ENCODE measurements around the gene SAMD5. TPM values are rescaled to one million over a fixed set of nuclear protein-coding genes. Genes with fewer than 3 reads are reported as not detected.
A peak's percentile ranks its signal among the peaks of the same experiment; 100 is the strongest.

The SAMD5 gene
- total and polyA plus RNA-seq, 9 of the 15 experiments (the other 6 are each of a cell fraction or from before 2014, with no cell fraction given): 0.15 to 0.91 (median 0.55) TPM

DNA sequence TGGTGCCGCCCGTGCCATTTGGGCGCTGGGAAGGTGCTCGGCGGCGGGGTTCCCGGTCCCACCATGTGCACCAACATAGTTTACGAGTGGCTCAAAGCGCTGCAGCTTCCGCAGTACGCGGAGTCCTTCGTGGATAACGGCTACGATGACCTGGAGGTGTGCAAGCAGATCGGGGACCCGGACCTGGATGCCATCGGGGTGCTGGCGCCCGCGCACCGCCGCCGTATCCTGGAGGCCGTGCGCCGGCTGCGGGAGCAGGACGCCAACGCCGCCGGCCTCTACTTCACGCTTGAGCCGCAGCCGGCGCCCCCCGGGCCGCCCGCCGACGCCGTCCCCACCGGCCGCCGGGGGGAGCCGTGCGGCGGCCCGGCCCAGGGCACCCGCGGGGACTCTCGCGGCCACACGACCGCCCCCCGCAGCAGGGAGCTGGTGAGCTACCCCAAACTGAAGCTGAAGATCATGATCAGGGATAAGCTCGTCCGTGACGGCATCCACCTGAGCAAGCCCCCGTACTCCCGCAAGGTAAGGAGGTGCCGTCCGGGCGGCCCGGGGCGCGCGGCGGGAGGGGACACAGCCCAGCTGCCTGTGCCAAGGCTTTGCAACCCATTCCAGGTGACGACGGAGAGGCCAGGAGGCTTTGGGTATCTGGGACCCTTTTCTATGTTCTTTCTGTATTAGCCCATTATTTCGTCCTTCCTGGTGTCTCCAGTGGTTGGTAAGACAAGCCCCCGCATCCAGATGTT lies 547 bp downstream of the SAMD5 start:
- Histone ChIP-seq H3K4me2 (ENCODE audit: insufficient read depth, low read length) (peak overlapping the region; percentile 72), H3K4me1 (replicated peaks in 1 of 2; ENCODE audit: control insufficient read depth in 2 of 2, insufficient read depth in 2 of 2, low read length in 2 of 2) (peaks cover 18 to 29% of the 10 kb centered on the region in 2 experiments; a peak in 4 of 5 replicates), H3K79me2 (ENCODE audit: control insufficient read depth, insufficient read depth, low read length) (no peaks in the 10 kb centered on the region), H3K27ac (ENCODE audit: extremely low read depth, low read depth, low read length) (no peak overlapping the region), H3K9ac (ENCODE audit: insufficient read depth in 1 of 2, low read depth in 2 of 2, low read length in 2 of 2) (peak overlapping the region in 1 of 2 experiments; percentile 90; a peak in 2 of 4 replicates), H2AFZ (ENCODE audit: low read depth, low read length) (peak overlapping the region; percentile 76), H3K36me3 (ENCODE audit: control insufficient read depth, insufficient read depth, low read length) (no peaks in the 10 kb centered on the region), H3K9me3 (replicated peaks; ENCODE audit: control insufficient read depth, insufficient read depth, low read depth, low read length) (no peaks in the 10 kb centered on the region), H3K27me3 (ENCODE audit: control insufficient read depth in 2 of 2, insufficient read depth in 2 of 2, low read length in 2 of 2) (peaks cover 11 to 50% of the 10 kb centered on the region in 2 experiments), H4K20me1 (replicated peaks; ENCODE audit: control insufficient read depth, insufficient read depth, low read length) (peaks cover 9% of the 10 kb centered on the region; the same call in 1 of the 2 replicates), H3K4me3 (peak overlapping the region; percentile 34), H3K9me1 (ENCODE audit: control insufficient read depth, insufficient read depth, low read length) (no peaks in the 10 kb centered on the region)
- BruUV-seq (replicated peaks): no TSS peak
- DNase-seq (ENCODE audit: extremely low read depth in 1 of 4, low spot score in 3 of 4) (peak in 3 of 4 experiments; percentile 41 to 54 (median 52)), FAIRE-seq (no peak), ATAC-seq (0 out of 3 replicates have a peak, but pooled peaks have one; percentile 15)
- CTCF ChIA-PET (ENCODE audit: low intra/inter-chr PET ratio): interaction anchor here (0.6 to 3.6 kb wide), 3 partner anchors 297 to 1020 kb away, joined by 3 to 27 read pairs (median 6); no protein-coding TSS in a partner anchor
- intact Hi-C loops (cut with micrococcal nuclease) (loop anchor here (5.0 to 10.0 kb wide), 3 partner anchors 216 to 743 kb away; no protein-coding TSS in a partner anchor), in situ Hi-C loops (cut with MboI) (loop anchor here (5.0 kb wide), 1 partner anchor 658 kb away; no protein-coding TSS in a partner anchor)
- POLR2A ChIA-PET: no interaction called here
- 28% methylated on average over 56 of the region's 73 CpGs for WGBS (ENCODE audit: insufficient coverage, low coverage, missing lambda C conversion rate)
- TF ChIP-seq, protein P1, sequence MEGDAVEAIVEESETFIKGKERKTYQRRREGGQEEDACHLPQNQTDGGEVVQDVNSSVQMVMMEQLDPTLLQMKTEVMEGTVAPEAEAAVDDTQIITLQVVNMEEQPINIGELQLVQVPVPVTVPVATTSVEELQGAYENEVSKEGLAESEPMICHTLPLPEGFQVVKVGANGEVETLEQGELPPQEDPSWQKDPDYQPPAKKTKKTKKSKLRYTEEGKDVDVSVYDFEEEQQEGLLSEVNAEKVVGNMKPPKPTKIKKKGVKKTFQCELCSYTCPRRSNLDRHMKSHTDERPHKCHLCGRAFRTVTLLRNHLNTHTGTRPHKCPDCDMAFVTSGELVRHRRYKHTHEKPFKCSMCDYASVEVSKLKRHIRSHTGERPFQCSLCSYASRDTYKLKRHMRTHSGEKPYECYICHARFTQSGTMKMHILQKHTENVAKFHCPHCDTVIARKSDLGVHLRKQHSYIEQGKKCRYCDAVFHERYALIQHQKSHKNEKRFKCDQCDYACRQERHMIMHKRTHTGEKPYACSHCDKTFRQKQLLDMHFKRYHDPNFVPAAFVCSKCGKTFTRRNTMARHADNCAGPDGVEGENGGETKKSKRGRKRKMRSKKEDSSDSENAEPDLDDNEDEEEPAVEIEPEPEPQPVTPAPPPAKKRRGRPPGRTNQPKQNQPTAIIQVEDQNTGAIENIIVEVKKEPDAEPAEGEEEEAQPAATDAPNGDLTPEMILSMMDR (IDR thresholded peaks at IDR 0.05 in 2 of 3, conservative IDR thresholded peaks at IDR 0.05 in 1 of 3; ENCODE audit: insufficient read depth in 2 of 3, low read depth in 1 of 3, low read length in 3 of 3): peak in 1 of 3 experiments; percentile 10; a peak in 1 of 6 replicates
- no peak for TF ChIP-seq NR3C1 (CRISPR knock-in tag; IDR thresholded peaks at IDR 0.05)
- no peak for TF ChIP-seq NELFE (IDR thresholded peaks at IDR 0.05; ENCODE audit: insufficient read depth, insufficient read length)
- TF ChIP-seq DACH1 (IDR thresholded peaks at IDR 0.05; ENCODE audit: partially characterized antibody): no peak
- TF ChIP-seq, protein P2, sequence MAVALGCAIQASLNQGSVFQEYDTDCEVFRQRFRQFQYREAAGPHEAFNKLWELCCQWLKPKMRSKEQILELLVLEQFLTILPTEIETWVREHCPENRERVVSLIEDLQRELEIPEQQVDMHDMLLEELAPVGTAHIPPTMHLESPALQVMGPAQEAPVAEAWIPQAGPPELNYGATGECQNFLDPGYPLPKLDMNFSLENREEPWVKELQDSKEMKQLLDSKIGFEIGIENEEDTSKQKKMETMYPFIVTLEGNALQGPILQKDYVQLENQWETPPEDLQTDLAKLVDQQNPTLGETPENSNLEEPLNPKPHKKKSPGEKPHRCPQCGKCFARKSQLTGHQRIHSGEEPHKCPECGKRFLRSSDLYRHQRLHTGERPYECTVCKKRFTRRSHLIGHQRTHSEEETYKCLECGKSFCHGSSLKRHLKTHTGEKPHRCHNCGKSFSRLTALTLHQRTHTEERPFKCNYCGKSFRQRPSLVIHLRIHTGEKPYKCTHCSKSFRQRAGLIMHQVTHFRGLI (CRISPR knock-in tag; IDR thresholded peaks at IDR 0.05): no peak
- TF ChIP-seq, protein P3, sequence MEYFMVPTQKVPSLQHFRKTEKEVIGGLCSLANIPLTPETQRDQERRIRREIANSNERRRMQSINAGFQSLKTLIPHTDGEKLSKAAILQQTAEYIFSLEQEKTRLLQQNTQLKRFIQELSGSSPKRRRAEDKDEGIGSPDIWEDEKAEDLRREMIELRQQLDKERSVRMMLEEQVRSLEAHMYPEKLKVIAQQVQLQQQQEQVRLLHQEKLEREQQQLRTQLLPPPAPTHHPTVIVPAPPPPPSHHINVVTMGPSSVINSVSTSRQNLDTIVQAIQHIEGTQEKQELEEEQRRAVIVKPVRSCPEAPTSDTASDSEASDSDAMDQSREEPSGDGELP (CRISPR knock-in tag; IDR thresholded peaks at IDR 0.05; ENCODE audit: borderline replicate concordance): no peak
- peak in 1 of 2 experiments; percentile 36; a peak in 2 of 4 replicates for TF ChIP-seq RAD21 (CRISPR knock-in tag; conservative IDR thresholded peaks at IDR 0.05 in 1 of 2, IDR thresholded peaks at IDR 0.05 in 1 of 2)
- TF ChIP-seq PML (IDR thresholded peaks at IDR 0.05; ENCODE audit: low read length): no peak
- no peak for TF ChIP-seq SMAD2 (IDR thresholded peaks at IDR 0.05; ENCODE audit: low read depth, low read length)
- no peak for TF ChIP-seq ZNF212 (CRISPR knock-in tag; IDR thresholded peaks at IDR 0.05)
- TF ChIP-seq RBFOX2 (IDR thresholded peaks at IDR 0.05; ENCODE audit: low read depth, low read length): no peak
- TF ChIP-seq ZBTB7A (IDR thresholded peaks at IDR 0.05; ENCODE audit: borderline replicate concordance, control insufficient read depth, low read depth, low read length): peak; percentile 33; the same call in 1 of the 2 replicates
- no peak for TF ChIP-seq STAG1 (CRISPR knock-in tag; IDR thresholded peaks at IDR 0.05; ENCODE audit: borderline replicate concordance)
- TF ChIP-seq HNRNPLL (IDR thresholded peaks at IDR 0.05; ENCODE audit: low read depth, low read length, poor library complexity, severe bottlenecking): peak; percentile 61
- no peak for TF ChIP-seq ZNF584 (CRISPR knock-in tag; IDR thresholded peaks at IDR 0.05; ENCODE audit: low read depth)
- no peak for TF ChIP-seq ZNF696 (CRISPR knock-in tag; conservative IDR thresholded peaks at IDR 0.05)
- TF ChIP-seq MAFK (IDR thresholded peaks at IDR 0.05; ENCODE audit: low read length): no peak

All from K562 (cell line).